SK-N-SH (cell line): ENCODE results near the gene PODNL1. TPM values are rescaled to one million over a fixed set of nuclear protein-coding genes. Genes with fewer than 3 reads are reported as not detected.

ENCODE experiments used
- CTCF ChIA-PET: fragments of 300-600, 350-600 bp; formaldehyde crosslinking; extraction: SDS; loops from one replicate; lab custom pipeline; 2021; lab: Yijun Ruan, JAX
- POLR2A ChIA-PET: fragments of 350-600 bp; sonication (Branson Sonifier 250); formaldehyde crosslinking; extraction: SDS; loops from one replicate; lab custom pipeline; 2020; ENCODE audit warnings: antibody characterized with exemption, inconsistent platforms; lab: Yijun Ruan, JAX
- DNase-seq: peaks from one replicate; pipeline ENCODE4 v3.0.0; 2012
- H2AFZ ChIP-seq: fragments of 200-600 bp; sonication (generic); 2 replicates; pipeline ENCODE4 v1.8.1; 2016; ENCODE audit warnings: antibody characterized with exemption, mild to moderate bottlenecking, low read depth
- H3F3A ChIP-seq: fragments of 200-600 bp; sonication (generic); replicated peaks from 2 replicates; pipeline ENCODE3; 2016; ENCODE audit warnings: antibody characterized with exemption, mild to moderate bottlenecking; ENCODE audit not compliant: insufficient read depth
- H3K27ac ChIP-seq, 2 experiments: fragments of 200-500 bp in 1 of 2; fragments of 200-600 bp in 1 of 2; sonication (Bioruptor generic) in 1 of 2; sonication (generic), shearing (Covaris generic) in 1 of 2; 2 replicates each; pipeline versions ENCODE4 v1.5.1 to v1.6.1; 2014 to 2016; ENCODE audit warnings: low read depth in 2 of 2, inconsistent platforms in 1 of 2, low read length in 1 of 2, mild to moderate bottlenecking in 1 of 2, mixed read lengths in 1 of 2
- H3K27me3 ChIP-seq: fragments of 200-600 bp; sonication (generic), shearing (Covaris generic); 2 replicates; pipeline ENCODE4 v1.6.1; 2016; ENCODE audit warnings: mixed run types; ENCODE audit not compliant: insufficient read depth
- H3K36me3 ChIP-seq, 2 experiments: fragments of 200-500 bp in 1 of 2; fragments of 200-600 bp in 1 of 2; sonication (Bioruptor generic) in 1 of 2; sonication (generic) in 1 of 2; replicated peaks in 1 of 2; 2 replicates each; pipeline versions ENCODE3 to v1.5.1; 2014 to 2016; ENCODE audit warnings: low read length in 1 of 2, mild to moderate bottlenecking in 1 of 2; ENCODE audit not compliant: insufficient read depth in 2 of 2, control insufficient read depth in 1 of 2
- H3K4me1 ChIP-seq, 2 experiments: fragments of 200-500 bp in 1 of 2; fragments of 200-600 bp in 1 of 2; sonication (Bioruptor generic) in 1 of 2; sonication (generic), shearing (Covaris generic) in 1 of 2; 2 replicates each; pipeline versions ENCODE4 v1.5.1 to v1.6.1; 2014 to 2016; ENCODE audit warnings: low read depth in 1 of 2, low read length in 1 of 2, mixed run types in 1 of 2; ENCODE audit not compliant: insufficient read depth in 2 of 2, control insufficient read depth in 1 of 2
- H3K4me2 ChIP-seq: fragments of 200-600 bp; sonication (generic), shearing (Covaris generic); 2 replicates; pipeline ENCODE4 v1.6.1; 2017; ENCODE audit warnings: mixed run types
- H3K4me3 ChIP-seq, 2 experiments: fragments of 200-500 bp in 1 of 2; fragments of 200-600 bp in 1 of 2; sonication (Bioruptor generic) in 1 of 2; sonication (generic), shearing (Covaris generic) in 1 of 2; 2 replicates each; pipeline versions ENCODE4 v1.5.1 to v1.8.1; 2014 to 2016; ENCODE audit warnings: low read depth in 2 of 2, inconsistent platforms in 1 of 2, low read length in 1 of 2, mild to moderate bottlenecking in 1 of 2, mixed read lengths in 1 of 2, moderate library complexity in 1 of 2
- H3K79me2 ChIP-seq: fragments of 200-600 bp; sonication (generic); 2 replicates; pipeline ENCODE4 v1.8.1; 2017; ENCODE audit warnings: mild to moderate bottlenecking; ENCODE audit not compliant: insufficient read depth
- H3K9ac ChIP-seq: fragments of 200-600 bp; sonication (generic); 2 replicates; pipeline ENCODE4 v1.6.1; 2017; ENCODE audit warnings: mixed run types
- H3K9me2 ChIP-seq: fragments of 200-600 bp; sonication (generic); 2 replicates; pipeline ENCODE4 v1.6.1; 2017; ENCODE audit warnings: mixed run types
- H3K9me3 ChIP-seq: fragments of 200-600 bp; sonication (generic); 2 replicates; pipeline ENCODE4 v1.6.1; 2017; ENCODE audit warnings: mixed run types, mild to moderate bottlenecking, moderate library complexity
- H4K20me1 ChIP-seq: fragments of 200-600 bp; sonication (generic); 2 replicates; pipeline ENCODE4 v1.6.1; 2017; ENCODE audit warnings: mild to moderate bottlenecking, mixed run types; ENCODE audit not compliant: insufficient read depth
- FOSL2 ChIP-seq: IDR thresholded peaks from 2 replicates; pipeline ENCODE4 v1.4.0; 2012; ENCODE audit warnings: low read depth, mild to moderate bottlenecking, moderate library complexity, borderline replicate concordance
- FOXJ3 ChIP-seq: sonication (generic); formaldehyde crosslinking; IDR thresholded peaks from 2 replicates; pipeline ENCODE4 v1.5.1; 2020; ENCODE audit warnings: mild to moderate bottlenecking, missing genetic modification reagents
- FOXM1 ChIP-seq: IDR thresholded peaks from 2 replicates; pipeline ENCODE4 v1.4.0; 2012; ENCODE audit warnings: low read depth, mild to moderate bottlenecking
- GATA2 ChIP-seq: sonication (generic); formaldehyde crosslinking; IDR thresholded peaks from 2 replicates; pipeline ENCODE4 v1.5.0; 2020; ENCODE audit warnings: mild to moderate bottlenecking, missing genetic modification reagents
- IRF3 ChIP-seq: fragments of 150-350 bp; IDR thresholded peaks from 2 replicates; pipeline ENCODE4 v1.6.1; 2016; ENCODE audit warnings: mild to moderate bottlenecking, low read depth, low read length
- JUND ChIP-seq: IDR thresholded peaks from 2 replicates; pipeline ENCODE4 v1.4.0; 2012
- MAX ChIP-seq: IDR thresholded peaks from 2 replicates; pipeline ENCODE4 v1.4.0; 2012; ENCODE audit warnings: low read depth
- MXI1 ChIP-seq: IDR thresholded peaks from 2 replicates; pipeline ENCODE4 v1.6.1; 2012; ENCODE audit warnings: mild to moderate bottlenecking, low read depth, low read length, improper control_type of control experiment
- REST ChIP-seq: IDR thresholded peaks from 2 replicates; pipeline ENCODE4 v1.6.1; 2012; ENCODE audit warnings: mild to moderate bottlenecking, low read depth, low read length, moderate library complexity
- RFX5 ChIP-seq: IDR thresholded peaks from 2 replicates; pipeline ENCODE4 v1.6.1; 2012; ENCODE audit warnings: mild to moderate bottlenecking, improper control_type of control experiment, low read length
- RXRA ChIP-seq: IDR thresholded peaks from 2 replicates; pipeline ENCODE4 v1.4.0; 2012; ENCODE audit warnings: low read depth, mild to moderate bottlenecking, borderline replicate concordance
- SMC3 ChIP-seq: IDR thresholded peaks from 2 replicates; pipeline ENCODE4 v1.6.1; 2012; ENCODE audit warnings: low read depth, low read length, improper control_type of control experiment
- TAF1 ChIP-seq: IDR thresholded peaks from 2 replicates; pipeline ENCODE4 v1.6.1; 2012; ENCODE audit warnings: low read depth, mild to moderate bottlenecking, low read length, moderate library complexity, borderline replicate concordance
- TCF12 ChIP-seq: IDR thresholded peaks from 2 replicates; pipeline ENCODE4 v1.4.0; 2012
- TEAD4 ChIP-seq: IDR thresholded peaks from 2 replicates; pipeline ENCODE4 v1.4.0; 2012; ENCODE audit warnings: mild to moderate bottlenecking, borderline replicate concordance; ENCODE audit not compliant: insufficient read depth
- YY1 ChIP-seq: IDR thresholded peaks from 2 replicates; pipeline ENCODE4 v1.4.0; 2012; ENCODE audit warnings: low read depth, mild to moderate bottlenecking
- WGBS: methylation state at CpG from one replicate; pipeline ENCODE4 v1.1.6; 2017; ENCODE audit warnings: low lambda C conversion rate; 5-methylcytosine and 5-hydroxymethylcytosine counted together
- polyA plus RNA-seq, 3 experiments: library from polyadenylated mRNA; depleted of rRNA; stranded (reverse); fragments of >200 nt; gene quantifications; 2 replicates each; pipeline ENCODE4 v1.2.3, GENCODE V29; 2012
- TF ChIP-seq, protein P1 (sequence below): IDR thresholded peaks from 2 replicates; pipeline ENCODE4 v1.4.0; 2012; ENCODE audit warnings: low read depth, borderline replicate concordance
- TF ChIP-seq, protein P2 (sequence below): fragments of 150-350 bp; IDR thresholded peaks from 2 replicates; pipeline ENCODE4 v1.6.1; 2017; ENCODE audit warnings: antibody characterized with exemption, low read length, low read depth, borderline replicate concordance
- TF ChIP-seq, protein P3 (sequence below): fragments of 200-600 bp; sonication (generic); IDR thresholded peaks from 2 replicates; pipeline ENCODE4 v1.6.1; 2017; ENCODE audit warnings: antibody characterized with exemption, mild to moderate bottlenecking, moderate library complexity
- TF ChIP-seq, protein P4 (sequence below): IDR thresholded peaks from 2 replicates; pipeline ENCODE4 v1.4.0; 2012; ENCODE audit warnings: low read depth, borderline replicate concordance

PODNL1 gene
- polyA plus RNA-seq, 1 of the 3 experiments (the other 2 are of a cell fraction): 7.5 TPM

DNA sequence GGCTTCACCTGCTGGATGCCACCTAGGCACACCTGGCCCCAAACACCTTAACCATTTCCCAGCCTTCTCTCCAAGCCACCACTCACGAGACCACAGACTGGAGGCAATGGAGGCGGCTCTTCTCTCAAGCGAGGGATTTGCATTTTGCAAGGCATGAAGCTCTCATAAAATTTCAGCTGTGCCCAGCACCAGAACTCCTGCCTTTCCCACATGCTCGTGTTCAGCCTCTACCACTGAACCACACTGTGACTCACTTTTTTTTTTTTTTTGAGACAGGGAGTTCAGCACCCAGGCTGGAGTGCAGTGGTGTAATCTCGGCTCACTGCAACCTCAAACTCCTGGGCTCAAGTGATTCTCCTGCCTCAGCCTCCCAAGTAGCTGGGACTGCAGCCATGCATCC lies 50.7 kb downstream of the PODNL1 start:
- H3K9me3 ChIP-seq: no peaks in the 10 kb centered on the region
- WGBS: 84% methylated on average over 5 of the region's 5 CpGs
- no peaks in the 10 kb centered on the region for H3K9me2 ChIP-seq
- no peaks in the 10 kb centered on the region for H4K20me1 ChIP-seq
- DNase-seq: no peak
- H2AFZ ChIP-seq: no peak overlapping the region
- H3K79me2 ChIP-seq: no peaks in the 10 kb centered on the region
- ChIA-PET POLR2A (no interaction called here), CTCF (interaction anchor here (1.0 to 2.4 kb wide), 3 partner anchors 143 to 186 kb away, joined by 3 to 9 read pairs (median 4); no protein-coding TSS in a partner anchor)
- H3K27ac ChIP-seq: no peak overlapping the region
- no peak for TF ChIP-seq TEAD4
- no peak for TF ChIP-seq RXRA
- no peak for TF ChIP-seq GATA2 (CRISPR knock-in tag)
- no peak for TF ChIP-seq YY1
- TF ChIP-seq FOXM1: no peak
- TF ChIP-seq, protein P1, sequence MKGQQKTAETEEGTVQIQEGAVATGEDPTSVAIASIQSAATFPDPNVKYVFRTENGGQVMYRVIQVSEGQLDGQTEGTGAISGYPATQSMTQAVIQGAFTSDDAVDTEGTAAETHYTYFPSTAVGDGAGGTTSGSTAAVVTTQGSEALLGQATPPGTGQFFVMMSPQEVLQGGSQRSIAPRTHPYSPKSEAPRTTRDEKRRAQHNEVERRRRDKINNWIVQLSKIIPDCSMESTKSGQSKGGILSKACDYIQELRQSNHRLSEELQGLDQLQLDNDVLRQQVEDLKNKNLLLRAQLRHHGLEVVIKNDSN: no peak
- TF ChIP-seq FOXJ3 (CRISPR knock-in tag): no peak
- no peak for TF ChIP-seq MAX
- no peak for TF ChIP-seq TAF1
- no peak for TF ChIP-seq FOSL2
- TF ChIP-seq MXI1: no peak
- no peak for TF ChIP-seq TCF12
- TF ChIP-seq, protein P2, sequence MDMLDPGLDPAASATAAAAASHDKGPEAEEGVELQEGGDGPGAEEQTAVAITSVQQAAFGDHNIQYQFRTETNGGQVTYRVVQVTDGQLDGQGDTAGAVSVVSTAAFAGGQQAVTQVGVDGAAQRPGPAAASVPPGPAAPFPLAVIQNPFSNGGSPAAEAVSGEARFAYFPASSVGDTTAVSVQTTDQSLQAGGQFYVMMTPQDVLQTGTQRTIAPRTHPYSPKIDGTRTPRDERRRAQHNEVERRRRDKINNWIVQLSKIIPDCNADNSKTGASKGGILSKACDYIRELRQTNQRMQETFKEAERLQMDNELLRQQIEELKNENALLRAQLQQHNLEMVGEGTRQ: no peak
- TF ChIP-seq JUND: no peak
- TF ChIP-seq, protein P3, sequence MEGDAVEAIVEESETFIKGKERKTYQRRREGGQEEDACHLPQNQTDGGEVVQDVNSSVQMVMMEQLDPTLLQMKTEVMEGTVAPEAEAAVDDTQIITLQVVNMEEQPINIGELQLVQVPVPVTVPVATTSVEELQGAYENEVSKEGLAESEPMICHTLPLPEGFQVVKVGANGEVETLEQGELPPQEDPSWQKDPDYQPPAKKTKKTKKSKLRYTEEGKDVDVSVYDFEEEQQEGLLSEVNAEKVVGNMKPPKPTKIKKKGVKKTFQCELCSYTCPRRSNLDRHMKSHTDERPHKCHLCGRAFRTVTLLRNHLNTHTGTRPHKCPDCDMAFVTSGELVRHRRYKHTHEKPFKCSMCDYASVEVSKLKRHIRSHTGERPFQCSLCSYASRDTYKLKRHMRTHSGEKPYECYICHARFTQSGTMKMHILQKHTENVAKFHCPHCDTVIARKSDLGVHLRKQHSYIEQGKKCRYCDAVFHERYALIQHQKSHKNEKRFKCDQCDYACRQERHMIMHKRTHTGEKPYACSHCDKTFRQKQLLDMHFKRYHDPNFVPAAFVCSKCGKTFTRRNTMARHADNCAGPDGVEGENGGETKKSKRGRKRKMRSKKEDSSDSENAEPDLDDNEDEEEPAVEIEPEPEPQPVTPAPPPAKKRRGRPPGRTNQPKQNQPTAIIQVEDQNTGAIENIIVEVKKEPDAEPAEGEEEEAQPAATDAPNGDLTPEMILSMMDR: no peak
- TF ChIP-seq SMC3: no peak
- TF ChIP-seq, protein P4, sequence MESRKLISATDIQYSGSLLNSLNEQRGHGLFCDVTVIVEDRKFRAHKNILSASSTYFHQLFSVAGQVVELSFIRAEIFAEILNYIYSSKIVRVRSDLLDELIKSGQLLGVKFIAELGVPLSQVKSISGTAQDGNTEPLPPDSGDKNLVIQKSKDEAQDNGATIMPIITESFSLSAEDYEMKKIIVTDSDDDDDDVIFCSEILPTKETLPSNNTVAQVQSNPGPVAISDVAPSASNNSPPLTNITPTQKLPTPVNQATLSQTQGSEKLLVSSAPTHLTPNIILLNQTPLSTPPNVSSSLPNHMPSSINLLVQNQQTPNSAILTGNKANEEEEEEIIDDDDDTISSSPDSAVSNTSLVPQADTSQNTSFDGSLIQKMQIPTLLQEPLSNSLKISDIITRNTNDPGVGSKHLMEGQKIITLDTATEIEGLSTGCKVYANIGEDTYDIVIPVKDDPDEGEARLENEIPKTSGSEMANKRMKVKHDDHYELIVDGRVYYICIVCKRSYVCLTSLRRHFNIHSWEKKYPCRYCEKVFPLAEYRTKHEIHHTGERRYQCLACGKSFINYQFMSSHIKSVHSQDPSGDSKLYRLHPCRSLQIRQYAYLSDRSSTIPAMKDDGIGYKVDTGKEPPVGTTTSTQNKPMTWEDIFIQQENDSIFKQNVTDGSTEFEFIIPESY: no peak
- TF ChIP-seq RFX5: no peak
- TF ChIP-seq REST: no peak
- no peak for TF ChIP-seq IRF3
- TF ChIP-seq, all 33 proteins: peak for 0
- Histone ChIP-seq H3F3A (no peaks in the 10 kb centered on the region), H3K36me3 (no peaks in the 10 kb centered on the region), H3K9ac (no peak overlapping the region), H3K4me3 (no peak overlapping the region), H3K27me3 (no peaks in the 10 kb centered on the region), H3K4me1 (peaks cover 0 to 5% of the 10 kb centered on the region in 2 experiments; a peak in 1 of 4 replicates), H3K4me2 (no peak overlapping the region)
